GM21737 (cell line): Measurements from ENCODE around the gene ABCG2.

Experiments
- ATAC-seq: cut with Tn5 transposase; IDR thresholded peaks from one replicate; pipeline ENCODE4 v1.9.1; 2021; ENCODE audit warnings: mild to moderate bottlenecking, moderate library complexity; ENCODE audit not compliant: unreplicated experiment

The ABCG2 gene

DNA sequence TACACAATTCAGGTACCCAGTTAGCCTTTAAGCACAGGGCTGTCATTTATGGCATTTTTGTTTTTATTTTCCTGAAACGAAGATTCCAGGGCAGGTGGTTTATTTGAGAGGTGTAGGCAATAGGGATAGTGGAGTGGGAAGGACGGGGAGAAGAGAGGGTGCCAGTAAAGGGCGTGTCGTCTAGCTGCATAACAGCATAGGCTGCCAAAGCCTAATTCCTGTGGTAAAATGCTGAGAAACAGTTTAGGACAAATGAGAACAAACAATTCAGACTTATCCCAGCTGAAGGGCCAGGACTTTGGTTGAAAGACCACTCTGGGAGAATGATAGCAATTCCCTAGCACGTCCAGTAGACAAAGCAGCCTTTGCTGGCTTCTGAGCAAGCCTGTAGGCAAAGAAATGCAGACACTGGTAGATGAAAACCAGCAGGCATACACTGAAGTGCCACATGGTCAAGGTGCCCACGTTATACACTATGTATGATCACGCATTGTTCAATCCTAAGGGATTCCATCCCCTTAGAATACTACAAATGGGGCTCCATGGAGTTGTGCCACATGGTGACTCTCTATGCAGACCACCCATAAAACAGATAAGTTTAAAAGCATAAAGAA, 80.4 kb downstream of the ABCG2 start:
- ATAC-seq, result no peak

DNA sequence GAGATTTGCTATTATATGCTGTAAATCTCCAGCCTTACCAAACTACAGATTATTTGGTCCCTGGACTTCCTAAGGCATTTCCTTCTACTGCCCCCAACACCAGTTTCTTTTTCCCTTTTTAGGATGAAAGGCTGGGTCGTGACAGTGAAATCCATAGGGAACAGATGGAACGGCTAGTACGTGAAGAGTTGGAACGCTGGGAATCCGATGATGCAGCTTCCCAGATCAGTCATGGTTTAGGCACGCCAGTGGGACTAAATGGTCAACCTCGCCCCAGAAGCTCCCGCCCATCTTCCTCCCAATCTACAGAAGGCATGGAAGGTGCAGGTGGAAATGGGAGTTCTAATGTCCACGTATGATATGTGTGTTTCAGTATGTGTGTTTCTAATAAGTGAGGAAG, 83.1 kb downstream of the ABCG2 start:
- ATAC-seq, result no peak

DNA sequence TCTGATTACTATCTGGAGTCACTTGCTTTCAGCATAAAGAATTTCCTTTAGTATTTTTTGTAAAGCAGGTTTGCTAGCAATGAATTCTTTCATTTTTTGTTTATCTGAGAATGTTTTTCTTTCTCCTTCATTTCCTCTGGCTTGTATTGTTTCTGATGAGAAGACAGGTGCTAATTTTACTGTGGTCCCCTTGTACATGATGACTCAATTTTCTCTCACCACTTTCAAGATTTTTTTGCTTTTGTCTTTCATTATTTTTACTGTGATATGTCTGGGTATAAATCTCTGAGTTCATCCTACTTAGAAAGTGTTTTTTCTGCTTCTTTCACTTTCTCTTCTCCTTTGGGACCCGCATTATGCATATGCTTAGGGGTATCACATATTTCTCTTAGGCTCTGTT, 88.4 kb downstream of the ABCG2 start:
- ATAC-seq, result no peak

DNA sequence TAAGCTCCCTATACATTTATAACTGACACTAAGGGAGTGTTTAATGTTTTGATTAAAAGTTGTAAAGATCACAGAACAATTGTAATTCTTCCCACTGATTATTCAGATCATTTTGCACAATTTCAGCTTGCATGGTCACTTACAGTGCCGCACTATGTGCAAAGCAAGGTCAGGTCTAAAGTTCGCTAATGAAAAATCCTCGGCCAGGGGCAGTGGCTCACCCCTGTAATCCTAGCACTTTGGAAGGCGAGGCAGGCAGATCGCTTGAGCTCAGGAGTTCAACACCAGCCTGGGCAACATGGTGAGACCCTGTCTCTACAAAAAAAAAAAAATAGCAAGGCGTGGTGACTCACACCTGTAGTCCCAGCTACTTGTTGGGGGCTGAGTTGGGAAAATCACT, 94.0 kb downstream of the ABCG2 start:
- ATAC-seq, result no peak

DNA sequence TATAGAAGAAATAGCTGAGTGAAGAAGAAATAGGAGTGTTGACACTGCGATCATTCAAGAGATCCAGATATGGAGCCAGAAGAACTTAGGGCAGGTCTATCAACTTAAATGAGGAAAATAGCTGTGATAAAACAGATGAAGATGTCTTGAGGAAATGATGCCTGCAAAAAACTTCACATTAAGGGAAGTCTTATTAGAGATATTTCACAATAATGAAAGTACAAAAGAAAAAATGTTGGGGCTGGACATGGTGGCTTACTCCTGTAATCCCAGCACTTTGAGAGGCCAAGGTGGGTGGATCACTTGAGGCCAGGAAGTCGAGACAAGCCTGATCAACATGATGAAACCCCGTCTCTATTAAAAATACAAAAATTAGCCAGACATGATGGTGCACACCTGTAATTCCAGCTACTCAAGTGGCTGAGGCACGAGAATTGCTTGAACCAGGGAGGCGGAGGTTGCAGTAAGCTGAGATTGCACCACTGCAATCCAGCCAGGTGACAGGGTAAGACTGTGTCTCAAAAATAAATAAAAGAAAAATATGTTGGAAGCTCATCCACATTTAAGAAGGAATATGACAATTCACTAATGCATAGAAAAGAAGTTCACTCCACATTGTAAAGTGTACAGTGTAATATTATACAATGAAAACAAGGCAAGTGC, 94.7 kb downstream of the ABCG2 start:
- ATAC-seq, result no peak

DNA sequence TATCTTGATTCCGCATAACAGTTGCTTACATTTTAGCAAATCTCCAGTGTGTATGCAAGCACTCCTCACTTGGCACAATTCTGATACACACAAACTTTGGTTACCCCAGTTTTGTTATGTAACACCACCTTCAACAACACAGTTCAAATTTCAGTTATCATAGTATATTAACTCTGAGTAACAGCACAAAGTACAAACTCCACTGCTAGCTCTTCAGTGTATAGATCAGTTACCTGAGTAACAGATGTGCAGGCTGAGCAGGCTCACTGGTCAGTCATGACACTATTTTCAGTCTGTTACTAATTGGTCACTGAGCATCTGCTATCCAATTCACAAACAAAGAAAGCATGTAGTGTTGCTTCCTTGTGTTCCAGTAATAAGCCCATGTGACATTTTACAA, 95.6 kb downstream of the ABCG2 start:
- ATAC-seq, result no peak

DNA sequence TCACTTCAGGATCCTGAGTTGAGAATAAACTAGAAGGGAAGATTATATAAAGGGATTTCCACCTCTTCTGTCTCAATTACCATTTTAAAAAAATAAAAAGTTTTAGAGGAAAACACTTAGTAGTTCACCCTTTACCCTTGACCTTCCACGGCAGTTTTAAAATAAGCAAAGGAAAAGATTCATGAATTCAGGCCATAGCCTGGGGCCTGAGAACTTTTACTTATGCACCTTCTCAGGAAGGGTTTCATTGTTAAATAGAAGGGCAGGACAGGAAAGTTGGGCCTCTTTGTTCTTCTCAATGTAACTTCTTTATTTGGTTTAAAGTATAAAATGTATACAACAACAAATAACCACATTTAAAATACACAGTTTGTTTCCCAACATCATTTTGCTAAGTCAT, 96.1 kb downstream of the ABCG2 start:
- ATAC-seq, result no peak

DNA sequence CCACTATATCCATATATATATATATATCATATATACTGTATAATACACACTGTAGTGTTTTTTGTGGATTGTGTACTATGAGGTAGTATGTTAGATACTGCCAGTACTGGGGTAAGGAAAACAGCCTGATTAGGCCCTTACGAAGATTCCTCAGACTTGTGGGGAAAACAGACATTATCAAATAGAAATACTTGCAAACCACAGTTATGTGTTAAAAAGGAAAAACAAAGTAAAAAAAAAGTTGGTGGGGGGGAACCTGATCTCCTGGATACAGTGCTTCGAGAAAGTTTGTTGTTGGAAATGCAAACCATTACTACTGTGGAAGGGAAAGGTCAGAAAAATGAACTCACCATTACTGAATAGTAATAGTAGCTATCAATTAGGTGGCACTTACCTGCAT, 98.0 kb downstream of the ABCG2 start:
- ATAC-seq, result no peak

DNA sequence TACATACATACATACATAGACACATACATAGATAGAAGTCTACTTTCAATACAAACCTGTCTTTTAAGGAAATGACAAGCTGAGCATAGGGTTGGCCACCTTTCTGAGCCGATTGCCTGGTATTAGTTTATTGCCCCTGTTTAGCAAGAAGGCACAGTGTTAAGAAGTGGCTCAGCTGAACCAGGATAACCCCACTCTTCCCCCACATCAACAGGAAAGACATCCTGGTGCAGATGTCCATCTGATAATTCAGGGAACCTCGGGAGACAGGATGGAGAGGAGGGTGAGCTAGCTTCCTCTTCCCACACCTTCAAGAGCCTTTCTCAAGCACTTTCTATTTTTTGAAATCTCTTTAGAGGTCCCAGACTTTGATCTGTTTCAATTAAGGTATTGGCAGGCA, 98.7 kb downstream of the ABCG2 start:
- no peak for ATAC-seq

DNA sequence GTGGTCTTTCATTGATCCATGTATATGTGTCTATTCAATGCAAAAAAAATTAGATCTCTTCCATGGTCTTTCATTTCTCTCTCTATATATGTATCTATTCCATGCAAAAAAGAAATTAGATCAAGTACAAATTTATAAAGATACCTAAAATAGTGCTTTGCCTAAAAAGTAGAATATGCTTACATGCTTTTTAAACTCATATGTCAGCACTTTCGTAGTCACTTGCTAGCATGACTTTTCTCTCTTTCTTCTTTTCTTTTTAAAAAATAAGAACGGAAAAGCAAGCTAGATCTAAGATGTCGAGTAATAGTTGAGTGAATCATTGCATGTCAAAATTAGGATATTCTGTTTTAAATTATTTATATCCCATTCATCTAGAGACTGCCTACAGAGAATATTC, 100.1 kb downstream of the ABCG2 start:
- ATAC-seq, result no peak

DNA sequence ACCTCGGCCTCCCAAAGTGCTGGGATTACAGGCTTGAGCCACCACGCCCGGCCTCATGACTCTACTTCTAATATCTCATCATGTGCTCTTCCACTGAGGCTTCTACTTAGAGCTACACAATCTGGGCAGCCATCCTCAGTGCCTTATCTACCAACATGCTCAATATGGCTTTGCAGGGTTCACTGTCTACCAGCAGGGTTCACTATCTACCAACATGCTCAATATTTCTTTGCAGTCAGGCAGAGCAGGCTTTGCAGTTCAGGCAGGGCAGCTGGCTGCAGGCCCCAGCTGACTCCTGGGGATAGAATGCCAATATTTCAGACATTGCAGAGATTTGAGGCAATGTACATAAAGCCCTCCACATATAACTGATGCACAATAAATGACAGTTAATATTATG, 103.5 kb downstream of the ABCG2 start:
- ATAC-seq, result no peak

DNA sequence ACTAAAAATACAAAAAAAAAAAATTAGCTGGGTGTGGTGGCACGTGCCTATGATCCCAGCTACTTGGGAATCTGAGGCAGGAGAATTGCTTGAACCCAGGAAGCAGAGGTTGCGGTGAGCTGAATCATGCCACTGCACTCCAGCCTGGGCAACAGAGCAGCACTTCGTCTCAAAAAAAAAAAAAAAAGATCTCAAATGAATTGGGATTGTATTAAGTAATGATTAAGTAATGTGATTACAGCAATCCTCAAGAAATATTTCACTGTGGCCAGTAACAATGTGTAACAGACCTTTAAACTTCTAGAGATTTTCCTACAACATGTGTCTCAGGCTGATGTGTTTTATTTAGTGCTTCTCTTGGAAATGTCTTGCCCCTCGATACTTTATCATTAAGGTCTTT, 104.2 kb downstream of the ABCG2 start:
- ATAC-seq, result no peak

DNA sequence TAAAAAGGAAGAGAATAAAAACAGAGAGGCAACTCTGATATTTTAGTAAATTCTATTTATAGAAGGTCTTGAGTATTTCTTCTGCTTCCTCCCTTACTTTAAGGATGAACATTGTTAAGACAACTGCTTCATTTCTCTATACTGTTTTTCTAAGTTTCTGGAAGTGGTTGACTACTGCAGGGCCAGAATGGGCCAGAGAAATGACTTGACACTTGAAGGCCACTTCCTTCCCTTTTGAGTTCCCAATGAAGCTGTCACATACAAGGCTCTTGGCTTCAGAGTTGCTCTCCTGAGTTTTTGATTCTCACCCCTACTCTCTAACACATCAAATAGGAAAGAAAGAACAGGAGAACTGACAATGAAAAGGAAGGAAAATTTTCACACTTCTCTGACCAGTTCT, 113.4 kb downstream of the ABCG2 start:
- ATAC-seq, result no peak

DNA sequence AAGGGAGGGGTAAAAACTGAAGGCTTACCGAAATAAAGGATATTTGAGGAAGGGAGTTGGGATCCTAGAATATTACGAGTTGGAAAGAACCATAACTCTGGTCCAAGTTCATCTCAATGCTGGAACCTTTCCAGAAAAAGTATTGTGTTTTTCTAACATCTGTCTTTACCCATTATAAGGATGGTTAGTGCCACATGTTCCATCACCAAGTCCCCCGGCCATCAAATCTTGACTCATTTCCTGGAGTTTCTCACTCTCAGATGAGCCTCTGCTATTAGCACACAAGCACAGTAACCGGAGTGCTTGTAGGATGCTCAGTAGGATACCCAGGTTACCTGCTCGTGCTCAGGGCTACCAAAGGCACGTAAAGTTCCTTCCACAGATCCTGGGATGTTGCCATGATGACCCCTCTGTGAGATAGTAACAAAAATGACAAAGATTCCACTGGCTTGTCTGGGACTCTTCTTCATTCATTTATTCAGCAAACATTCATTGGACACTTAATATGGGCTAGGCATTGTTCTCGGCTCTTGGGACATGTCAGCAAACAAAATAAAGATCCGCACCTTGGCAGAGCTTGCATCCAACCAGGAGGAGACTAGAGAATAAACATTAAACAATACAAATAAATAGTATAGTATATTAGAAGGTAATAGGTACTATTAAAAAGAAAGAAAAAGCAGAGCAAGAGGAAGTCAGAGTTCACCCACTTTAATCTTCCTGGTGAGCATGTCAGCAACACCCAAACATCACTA, 114.7 kb downstream of the ABCG2 start:
- no peak for ATAC-seq

DNA sequence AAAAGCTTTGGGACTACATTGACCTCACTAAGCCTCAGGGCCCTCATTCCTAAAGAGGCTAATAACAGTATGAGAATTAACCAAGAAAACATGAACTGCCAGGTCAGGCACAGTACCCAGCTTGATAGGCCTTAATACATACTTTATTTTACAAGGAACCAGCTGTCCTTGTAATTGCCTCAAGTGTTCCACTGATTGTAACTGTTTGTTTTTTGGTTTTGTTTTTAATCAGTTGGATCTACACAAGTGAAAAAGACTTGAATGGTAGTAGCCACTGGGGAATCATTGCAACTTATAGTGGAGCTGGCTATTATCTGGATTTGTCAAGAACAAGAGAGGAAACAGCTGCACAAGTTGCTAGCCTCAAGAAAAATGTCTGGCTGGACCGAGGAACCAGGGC, 115.4 kb downstream of the ABCG2 start:
- no peak for ATAC-seq

DNA sequence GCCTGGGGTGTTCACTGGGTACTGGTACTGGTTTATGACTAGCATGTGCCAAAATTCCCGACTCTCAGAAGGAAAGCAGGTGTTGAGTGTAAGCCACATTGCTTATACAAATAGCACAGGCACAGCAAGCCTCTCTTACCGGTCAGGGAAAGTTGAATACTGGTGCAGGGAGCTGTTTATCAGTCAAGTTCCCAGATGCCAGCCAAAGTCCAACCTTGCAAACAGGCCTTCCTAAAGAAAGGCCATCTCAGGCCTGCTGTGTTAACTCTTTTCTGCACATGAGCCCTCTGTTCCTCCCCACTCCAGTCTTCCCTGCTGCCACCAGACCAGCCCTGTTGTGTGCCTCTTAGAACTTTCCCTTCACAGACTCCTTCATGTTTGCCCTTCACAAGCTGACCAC, 116.8 kb downstream of the ABCG2 start:
- ATAC-seq, result no peak

DNA sequence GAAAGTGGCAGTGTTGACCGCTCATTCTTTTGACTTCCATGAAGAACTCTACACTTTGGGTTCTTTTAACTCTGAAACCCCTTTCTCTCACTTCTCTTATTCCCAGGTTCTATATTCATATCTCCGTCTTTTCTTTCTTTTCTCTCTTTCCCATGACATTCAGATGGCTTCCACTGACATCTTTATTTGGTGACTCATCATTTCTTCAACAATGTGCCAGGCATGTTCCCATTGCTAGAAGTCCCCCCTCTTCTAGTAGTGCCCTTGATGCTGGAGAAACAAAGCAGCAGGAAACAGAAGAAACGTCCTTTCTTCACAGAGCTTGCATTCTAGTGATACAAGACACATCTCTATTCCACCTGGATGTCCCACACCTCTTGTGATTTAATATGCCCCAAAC, 117.7 kb downstream of the ABCG2 start:
- ATAC-seq, result no peak
